ENCODE data around the gene FICD. TPM values are rescaled to one million over a fixed set of nuclear protein-coding genes. Genes with fewer than 3 reads are reported as not detected.

The FICD gene
- total and polyA plus RNA-seq, 9 of the 15 experiments (the other 6 are each of a cell fraction or from before 2014, with no cell fraction given): 0.88 to 4.5 (median 1.9) TPM

GRCh38 chr12:108477881-108478259 lies 37.2 kb upstream of the FICD start (continued):
- peak; percentile 4 to 41; a peak in 2 of 4 replicates for TF ChIP-seq NRF1 (conservative IDR thresholded peaks at IDR 0.05 in 1 of 2, IDR thresholded peaks at IDR 0.05 in 1 of 2)
- TF ChIP-seq HMG20A (CRISPR knock-in tag; conservative IDR thresholded peaks at IDR 0.05): no peak
- no peak for TF ChIP-seq ZNF134 (CRISPR knock-in tag; conservative IDR thresholded peaks at IDR 0.05)
- TF ChIP-seq RBM39 (optimal IDR thresholded peaks at IDR 0.05; ENCODE audit: low read depth, low read length): no peak
- no peak for TF ChIP-seq JUN (IDR thresholded peaks at IDR 0.05; ENCODE audit: borderline replicate concordance, low read depth, low read length)
- TF ChIP-seq JUN (CRISPR knock-in tag; IDR thresholded peaks at IDR 0.05; ENCODE audit: borderline replicate concordance): no peak
- no peak for TF ChIP-seq RBBP5 (IDR thresholded peaks at IDR 0.05; ENCODE audit: borderline replicate concordance, insufficient read depth, low read length, poor library complexity, severe bottlenecking)
- TF ChIP-seq KDM1A (IDR thresholded peaks at IDR 0.05): peak in 1 of 2 experiments; percentile 32; a peak in 1 of 4 replicates
- TF ChIP-seq ZNF644 (tag; IDR thresholded peaks at IDR 0.05; ENCODE audit: low read depth): no peak
- TF ChIP-seq POLR2H (tag; IDR thresholded peaks at IDR 0.05; ENCODE audit: low read depth): peak; percentile 87
- TF ChIP-seq EGR1 (conservative IDR thresholded peaks at IDR 0.05): peak; percentile 31; the same call in 1 of the 2 replicates
- no peak for TF ChIP-seq ARHGAP35 (IDR thresholded peaks at IDR 0.05; ENCODE audit: partially characterized antibody)
- TF ChIP-seq CBFB (CRISPR knock-in tag; IDR thresholded peaks at IDR 0.05): no peak
- TF ChIP-seq REST (IDR thresholded peaks at IDR 0.05; ENCODE audit: borderline replicate concordance): no peak
- TF ChIP-seq REST (CRISPR knock-in tag; IDR thresholded peaks at IDR 0.05; ENCODE audit: low read depth): no peak
- no peak for TF ChIP-seq ZNF764 (CRISPR knock-in tag; IDR thresholded peaks at IDR 0.05; ENCODE audit: low read depth)
- no peak for TF ChIP-seq ATF6 (CRISPR knock-in tag; IDR thresholded peaks at IDR 0.05)
- TF ChIP-seq FOXK1 (CRISPR knock-in tag; IDR thresholded peaks at IDR 0.05; ENCODE audit: borderline replicate concordance): no peak
- no peak for TF ChIP-seq ZC3H11A (IDR thresholded peaks at IDR 0.05; ENCODE audit: low read depth, low read length)
- TF ChIP-seq MCM5 (IDR thresholded peaks at IDR 0.05; ENCODE audit: low read depth): no peak
- 0 out of 2 replicates have a peak, but pooled peaks have one; percentile 25 for TF ChIP-seq ZNF197 (CRISPR knock-in tag; IDR thresholded peaks at IDR 0.05; ENCODE audit: low read depth)
- TF ChIP-seq HMG20B (CRISPR knock-in tag; IDR thresholded peaks at IDR 0.05): no peak

Data from K562 (cell line).